ENCODE measurements around the gene PANK2. TPM values are rescaled to one million over a fixed set of nuclear protein-coding genes. Genes with fewer than 3 reads are reported as not detected.

PANK2 gene
- total and polyA plus RNA-seq, 2 of the 8 experiments (the other 6 are each of a cell fraction or from before 2014, with no cell fraction given), result 17.1 to 57.5 TPM

DNA sequence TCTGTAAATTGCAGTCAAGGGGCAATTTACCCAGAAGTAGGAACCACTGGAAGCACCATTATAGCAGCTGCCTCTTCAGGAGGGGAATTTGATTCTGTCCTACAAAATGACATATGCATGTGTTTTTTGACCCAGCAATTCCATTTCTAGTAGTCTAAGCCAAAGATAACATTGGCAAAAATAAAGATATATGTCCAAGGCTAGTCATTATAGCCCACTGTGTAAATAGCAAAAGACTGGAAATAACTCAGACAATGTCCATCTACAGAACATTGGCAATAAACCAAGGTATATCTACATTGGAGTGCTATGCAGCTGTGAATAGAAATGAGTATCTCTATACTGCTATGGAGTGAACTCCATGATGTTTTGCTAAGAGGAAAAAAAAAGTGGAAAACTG, 12.5 kb upstream of the PANK2 start (continued):
- TF ChIP-seq, protein P1, sequence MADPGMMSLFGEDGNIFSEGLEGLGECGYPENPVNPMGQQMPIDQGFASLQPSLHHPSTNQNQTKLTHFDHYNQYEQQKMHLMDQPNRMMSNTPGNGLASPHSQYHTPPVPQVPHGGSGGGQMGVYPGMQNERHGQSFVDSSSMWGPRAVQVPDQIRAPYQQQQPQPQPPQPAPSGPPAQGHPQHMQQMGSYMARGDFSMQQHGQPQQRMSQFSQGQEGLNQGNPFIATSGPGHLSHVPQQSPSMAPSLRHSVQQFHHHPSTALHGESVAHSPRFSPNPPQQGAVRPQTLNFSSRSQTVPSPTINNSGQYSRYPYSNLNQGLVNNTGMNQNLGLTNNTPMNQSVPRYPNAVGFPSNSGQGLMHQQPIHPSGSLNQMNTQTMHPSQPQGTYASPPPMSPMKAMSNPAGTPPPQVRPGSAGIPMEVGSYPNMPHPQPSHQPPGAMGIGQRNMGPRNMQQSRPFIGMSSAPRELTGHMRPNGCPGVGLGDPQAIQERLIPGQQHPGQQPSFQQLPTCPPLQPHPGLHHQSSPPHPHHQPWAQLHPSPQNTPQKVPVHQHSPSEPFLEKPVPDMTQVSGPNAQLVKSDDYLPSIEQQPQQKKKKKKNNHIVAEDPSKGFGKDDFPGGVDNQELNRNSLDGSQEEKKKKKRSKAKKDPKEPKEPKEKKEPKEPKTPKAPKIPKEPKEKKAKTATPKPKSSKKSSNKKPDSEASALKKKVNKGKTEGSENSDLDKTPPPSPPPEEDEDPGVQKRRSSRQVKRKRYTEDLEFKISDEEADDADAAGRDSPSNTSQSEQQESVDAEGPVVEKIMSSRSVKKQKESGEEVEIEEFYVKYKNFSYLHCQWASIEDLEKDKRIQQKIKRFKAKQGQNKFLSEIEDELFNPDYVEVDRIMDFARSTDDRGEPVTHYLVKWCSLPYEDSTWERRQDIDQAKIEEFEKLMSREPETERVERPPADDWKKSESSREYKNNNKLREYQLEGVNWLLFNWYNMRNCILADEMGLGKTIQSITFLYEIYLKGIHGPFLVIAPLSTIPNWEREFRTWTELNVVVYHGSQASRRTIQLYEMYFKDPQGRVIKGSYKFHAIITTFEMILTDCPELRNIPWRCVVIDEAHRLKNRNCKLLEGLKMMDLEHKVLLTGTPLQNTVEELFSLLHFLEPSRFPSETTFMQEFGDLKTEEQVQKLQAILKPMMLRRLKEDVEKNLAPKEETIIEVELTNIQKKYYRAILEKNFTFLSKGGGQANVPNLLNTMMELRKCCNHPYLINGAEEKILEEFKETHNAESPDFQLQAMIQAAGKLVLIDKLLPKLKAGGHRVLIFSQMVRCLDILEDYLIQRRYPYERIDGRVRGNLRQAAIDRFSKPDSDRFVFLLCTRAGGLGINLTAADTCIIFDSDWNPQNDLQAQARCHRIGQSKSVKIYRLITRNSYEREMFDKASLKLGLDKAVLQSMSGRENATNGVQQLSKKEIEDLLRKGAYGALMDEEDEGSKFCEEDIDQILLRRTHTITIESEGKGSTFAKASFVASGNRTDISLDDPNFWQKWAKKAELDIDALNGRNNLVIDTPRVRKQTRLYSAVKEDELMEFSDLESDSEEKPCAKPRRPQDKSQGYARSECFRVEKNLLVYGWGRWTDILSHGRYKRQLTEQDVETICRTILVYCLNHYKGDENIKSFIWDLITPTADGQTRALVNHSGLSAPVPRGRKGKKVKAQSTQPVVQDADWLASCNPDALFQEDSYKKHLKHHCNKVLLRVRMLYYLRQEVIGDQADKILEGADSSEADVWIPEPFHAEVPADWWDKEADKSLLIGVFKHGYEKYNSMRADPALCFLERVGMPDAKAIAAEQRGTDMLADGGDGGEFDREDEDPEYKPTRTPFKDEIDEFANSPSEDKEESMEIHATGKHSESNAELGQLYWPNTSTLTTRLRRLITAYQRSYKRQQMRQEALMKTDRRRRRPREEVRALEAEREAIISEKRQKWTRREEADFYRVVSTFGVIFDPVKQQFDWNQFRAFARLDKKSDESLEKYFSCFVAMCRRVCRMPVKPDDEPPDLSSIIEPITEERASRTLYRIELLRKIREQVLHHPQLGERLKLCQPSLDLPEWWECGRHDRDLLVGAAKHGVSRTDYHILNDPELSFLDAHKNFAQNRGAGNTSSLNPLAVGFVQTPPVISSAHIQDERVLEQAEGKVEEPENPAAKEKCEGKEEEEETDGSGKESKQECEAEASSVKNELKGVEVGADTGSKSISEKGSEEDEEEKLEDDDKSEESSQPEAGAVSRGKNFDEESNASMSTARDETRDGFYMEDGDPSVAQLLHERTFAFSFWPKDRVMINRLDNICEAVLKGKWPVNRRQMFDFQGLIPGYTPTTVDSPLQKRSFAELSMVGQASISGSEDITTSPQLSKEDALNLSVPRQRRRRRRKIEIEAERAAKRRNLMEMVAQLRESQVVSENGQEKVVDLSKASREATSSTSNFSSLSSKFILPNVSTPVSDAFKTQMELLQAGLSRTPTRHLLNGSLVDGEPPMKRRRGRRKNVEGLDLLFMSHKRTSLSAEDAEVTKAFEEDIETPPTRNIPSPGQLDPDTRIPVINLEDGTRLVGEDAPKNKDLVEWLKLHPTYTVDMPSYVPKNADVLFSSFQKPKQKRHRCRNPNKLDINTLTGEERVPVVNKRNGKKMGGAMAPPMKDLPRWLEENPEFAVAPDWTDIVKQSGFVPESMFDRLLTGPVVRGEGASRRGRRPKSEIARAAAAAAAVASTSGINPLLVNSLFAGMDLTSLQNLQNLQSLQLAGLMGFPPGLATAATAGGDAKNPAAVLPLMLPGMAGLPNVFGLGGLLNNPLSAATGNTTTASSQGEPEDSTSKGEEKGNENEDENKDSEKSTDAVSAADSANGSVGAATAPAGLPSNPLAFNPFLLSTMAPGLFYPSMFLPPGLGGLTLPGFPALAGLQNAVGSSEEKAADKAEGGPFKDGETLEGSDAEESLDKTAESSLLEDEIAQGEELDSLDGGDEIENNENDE (IDR thresholded peaks at IDR 0.05; ENCODE audit: insufficient replicate concordance, low read length), result no peak
- no peak for TF ChIP-seq BACH1 (IDR thresholded peaks at IDR 0.05; ENCODE audit: low read length)
